Neuronal stem cell (in vitro differentiated cells): ENCODE data around the gene RND3.
A peak's percentile ranks its signal among the peaks of the same experiment; 100 is the strongest.

Source experiments
- DNase-seq: peaks from one replicate; pipeline ENCODE4 v3.0.0-alpha.2; 2013; ENCODE audit warnings: low spot score
- H2AFZ ChIP-seq: one replicate; pipeline ENCODE4 v1.6.1; 2013; ENCODE audit warnings: mild to moderate bottlenecking, low read length, inconsistent platforms
- H2AK5ac ChIP-seq: 2 replicates; pipeline ENCODE4 v1.6.1; 2013; ENCODE audit warnings: low read depth, mild to moderate bottlenecking, inconsistent platforms, low read length, moderate library complexity, mixed read lengths
- H2BK120ac ChIP-seq: 2 replicates; pipeline ENCODE4 v1.6.1; 2013; ENCODE audit warnings: low read depth, mild to moderate bottlenecking, inconsistent platforms, low read length, moderate library complexity, mixed read lengths
- H2BK12ac ChIP-seq: one replicate; pipeline ENCODE4 v1.6.1; 2013; ENCODE audit warnings: low read length, inconsistent platforms
- H2BK15ac ChIP-seq: 2 replicates; pipeline ENCODE4 v1.6.1; 2013; ENCODE audit warnings: mild to moderate bottlenecking, low read length, inconsistent platforms, mixed read lengths
- H2BK5ac ChIP-seq: one replicate; pipeline ENCODE4 v1.6.1; 2013; ENCODE audit warnings: inconsistent platforms, mild to moderate bottlenecking, low read length, moderate library complexity
- H3K14ac ChIP-seq: one replicate; pipeline ENCODE4 v1.6.1; 2013; ENCODE audit warnings: low read length, inconsistent platforms
- H3K18ac ChIP-seq: 2 replicates; pipeline ENCODE4 v1.6.1; 2013; ENCODE audit warnings: low read length, inconsistent platforms
- H3K23ac ChIP-seq: 2 replicates; pipeline ENCODE4 v1.6.1; 2013; ENCODE audit warnings: low read depth, mild to moderate bottlenecking, mixed read lengths, low read length, inconsistent platforms; ENCODE audit not compliant: poor library complexity
- H3K27ac ChIP-seq: replicated peaks from 3 replicates; pipeline ENCODE4 v1.5.1; 2013; ENCODE audit warnings: low read length, inconsistent platforms
- H3K27me3 ChIP-seq, 3 experiments: 2 replicates each; pipeline ENCODE4 v1.6.1; 2013; ENCODE audit warnings: low read length in 3 of 3, mild to moderate bottlenecking in 2 of 3, inconsistent platforms in 1 of 3, low read depth in 1 of 3, mixed read lengths in 1 of 3, moderate library complexity in 1 of 3; ENCODE audit not compliant: control insufficient read depth in 3 of 3, insufficient read depth in 3 of 3
- H3K36me3 ChIP-seq, 2 donors: replicated peaks in 1 of 2; 2 replicates each; pipeline ENCODE4 v1.6.1; 2013; ENCODE audit warnings: low read length in 2 of 2; ENCODE audit not compliant: control insufficient read depth in 2 of 2, insufficient read depth in 2 of 2
- H3K4ac ChIP-seq: 2 replicates; pipeline ENCODE4 v1.6.1; 2013; ENCODE audit warnings: inconsistent platforms, mild to moderate bottlenecking, low read length, moderate library complexity
- H3K4me1 ChIP-seq, 2 donors: 1 replicate in 1 of 2; 2 replicates in 1 of 2; pipeline ENCODE4 v1.6.1; 2013; ENCODE audit warnings: low read length in 2 of 2, low read depth in 1 of 2; ENCODE audit not compliant: control insufficient read depth in 2 of 2, insufficient read depth in 1 of 2
- H3K4me2 ChIP-seq: one replicate; pipeline ENCODE4 v1.6.1; 2013; ENCODE audit warnings: mild to moderate bottlenecking, low read length, inconsistent platforms; ENCODE audit not compliant: insufficient read depth, poor library complexity, severe bottlenecking
- H3K4me3 ChIP-seq, 2 donors: 2 replicates each; pipeline ENCODE4 v1.5.1; 2013; ENCODE audit warnings: low read length in 2 of 2, mild to moderate bottlenecking in 2 of 2, inconsistent platforms in 1 of 2, moderate library complexity in 1 of 2
- H3K79me1 ChIP-seq: one replicate; pipeline ENCODE4 v1.6.1; 2013; ENCODE audit warnings: low read depth, mild to moderate bottlenecking, inconsistent platforms, low read length, moderate library complexity
- H3K9ac ChIP-seq: one replicate; pipeline ENCODE4 v1.6.1; 2013; ENCODE audit warnings: mild to moderate bottlenecking, low read depth, low read length, inconsistent platforms; ENCODE audit not compliant: poor library complexity
- H3K9me3 ChIP-seq, 2 donors: replicated peaks in 1 of 2; 2 replicates each; pipeline versions ENCODE3 to v1.6.1; 2013; ENCODE audit warnings: low read length in 2 of 2, mild to moderate bottlenecking in 2 of 2, inconsistent platforms in 1 of 2, low read depth in 1 of 2, mixed read lengths in 1 of 2, moderate library complexity in 1 of 2; ENCODE audit not compliant: control insufficient read depth in 2 of 2, insufficient read depth in 1 of 2
- H4K8ac ChIP-seq: one replicate; pipeline ENCODE4 v1.6.1; 2013; ENCODE audit warnings: low read depth, mild to moderate bottlenecking, inconsistent platforms, low read length, moderate library complexity
- H4K91ac ChIP-seq: one replicate; pipeline ENCODE4 v1.6.1; 2013; ENCODE audit warnings: low read length, low read depth, mild to moderate bottlenecking, inconsistent platforms; ENCODE audit not compliant: poor library complexity
- WGBS, 2 donors: extraction: QIAGEN DNeasy Blood & Tissue Kit; methylation state at CpG; one replicate each; pipeline ENCODE4 v1.1.7; 2013; ENCODE audit warnings: missing lambda C conversion rate in 2 of 2, mixed read lengths in 1 of 2; ENCODE audit not compliant: insufficient read length in 2 of 2, insufficient replicate concordance in 1 of 2; ENCODE audit errors: extremely low coverage in 2 of 2; 5-methylcytosine and 5-hydroxymethylcytosine counted together

RND3 gene

DNA sequence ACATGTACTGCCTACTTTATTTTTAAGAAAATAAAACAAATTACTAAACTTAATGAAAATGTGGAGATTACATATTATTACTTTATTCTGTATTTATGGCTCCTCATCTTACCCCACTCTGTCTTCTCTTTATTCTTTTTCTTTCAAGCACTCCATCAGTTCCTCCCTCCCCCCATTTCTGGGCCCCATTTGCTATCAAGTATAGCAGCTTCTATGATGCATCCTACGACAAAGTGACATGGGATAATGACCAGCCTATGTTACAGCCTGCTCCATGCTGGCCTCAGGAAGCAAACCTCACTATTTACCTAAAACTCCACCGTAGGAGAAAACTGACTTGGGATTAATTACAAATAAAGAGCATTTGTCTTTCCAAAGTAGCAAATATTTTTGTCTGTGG is 58.8 kb downstream of the RND3 start:
- H3K9ac ChIP-seq: no peak overlapping the region
- H2BK15ac ChIP-seq: no peak overlapping the region
- no peak overlapping the region for H2AFZ ChIP-seq
- H3K4me1 ChIP-seq: peaks cover 17 to 26% of the 10 kb centered on the region in 2 donors
- no peak overlapping the region for H2BK12ac ChIP-seq
- no peaks in the 10 kb centered on the region for H3K9me3 ChIP-seq
- H3K23ac ChIP-seq: no peak overlapping the region
- no peak for DNase-seq
- H3K36me3 ChIP-seq: no peaks in the 10 kb centered on the region
- H3K4me3 ChIP-seq: no peak overlapping the region
- no peak overlapping the region for H3K4me2 ChIP-seq
- no peak overlapping the region for H3K27ac ChIP-seq
- no peaks in the 10 kb centered on the region for H3K27me3 ChIP-seq
- no peak overlapping the region for H4K91ac ChIP-seq
- H3K79me1 ChIP-seq: no peaks in the 10 kb centered on the region
- H3K14ac ChIP-seq: no peak overlapping the region
- no peak overlapping the region for H2BK120ac ChIP-seq
- H2BK5ac ChIP-seq: no peak overlapping the region
- H3K18ac ChIP-seq: no peak overlapping the region
- H2AK5ac ChIP-seq: no peak overlapping the region
- no peak overlapping the region for H3K4ac ChIP-seq
- no peak overlapping the region for H4K8ac ChIP-seq
- no CpG with 5 or more reads among the region's 2 CpGs for WGBS, 2 donors

GRCh38 chr2:150427298-150427697 is 60.2 kb downstream of the RND3 start:
- no CpG with 5 or more reads among the region's 3 CpGs for WGBS, 2 donors
- H3K27ac ChIP-seq: no peak overlapping the region

DNA sequence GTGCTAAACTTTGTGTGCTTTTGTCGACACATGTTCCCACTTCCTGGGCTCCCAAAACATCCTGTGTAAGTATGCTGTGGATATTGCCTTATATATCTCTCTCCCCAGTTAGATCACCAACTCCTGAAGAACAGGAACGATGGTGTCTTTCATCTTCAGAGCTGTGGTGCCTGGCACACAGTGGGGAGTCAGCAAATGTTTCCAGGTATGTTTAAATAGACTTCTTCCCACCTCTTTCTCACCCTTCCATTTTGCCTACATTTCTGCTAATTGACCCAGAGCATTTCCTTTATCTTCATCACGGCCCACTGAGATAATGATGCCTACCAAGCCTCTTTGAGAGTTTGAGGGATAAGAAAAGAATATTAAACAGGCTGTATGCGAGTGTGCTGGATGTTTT is 60.7 kb downstream of the RND3 start:
- Histone ChIP-seq H3K36me3 (no peaks in the 10 kb centered on the region), H3K4ac (no peak overlapping the region), H4K8ac (no peak overlapping the region), H3K9ac (no peak overlapping the region), H2BK120ac (no peak overlapping the region), H2BK5ac (no peak overlapping the region), H2BK12ac (no peak overlapping the region), H3K79me1 (no peaks in the 10 kb centered on the region), H2AK5ac (peak overlapping the region; percentile 64), H3K18ac (no peak overlapping the region), H3K14ac (no peak overlapping the region), H2AFZ (no peak overlapping the region), H3K4me1 (peaks cover 15 to 23% of the 10 kb centered on the region in 2 donors), H2BK15ac (no peak overlapping the region), H3K4me3 (no peak overlapping the region), H3K27me3 (no peaks in the 10 kb centered on the region), H4K91ac (no peak overlapping the region), H3K4me2 (no peak overlapping the region), H3K9me3 (no peaks in the 10 kb centered on the region), H3K27ac (no peak overlapping the region), H3K23ac (no peak overlapping the region)
- WGBS, 2 donors: no CpG with 5 or more reads among the region's 4 CpGs
- DNase-seq: no peak

More at GRCh38 chr2:150427298-150427697, 60.2 kb downstream of the RND3 start:
- Histone ChIP-seq H2BK12ac (no peak overlapping the region), H3K4ac (no peak overlapping the region), H3K27me3 (no peaks in the 10 kb centered on the region), H2BK15ac (no peak overlapping the region), H4K8ac (no peak overlapping the region), H4K91ac (no peak overlapping the region), H2AFZ (peak overlapping the region; percentile 42), H3K4me3 (no peak overlapping the region), H3K9ac (no peak overlapping the region), H2BK5ac (no peak overlapping the region), H3K36me3 (no peaks in the 10 kb centered on the region), H3K18ac (no peak overlapping the region), H3K4me1 (peaks cover 16 to 24% of the 10 kb centered on the region in 2 donors), H3K4me2 (no peak overlapping the region), H2BK120ac (no peak overlapping the region), H3K14ac (no peak overlapping the region), H3K9me3 (no peaks in the 10 kb centered on the region), H3K23ac (no peak overlapping the region), H3K79me1 (no peaks in the 10 kb centered on the region), H2AK5ac (no peak overlapping the region)
- DNase-seq: no peak

DNA sequence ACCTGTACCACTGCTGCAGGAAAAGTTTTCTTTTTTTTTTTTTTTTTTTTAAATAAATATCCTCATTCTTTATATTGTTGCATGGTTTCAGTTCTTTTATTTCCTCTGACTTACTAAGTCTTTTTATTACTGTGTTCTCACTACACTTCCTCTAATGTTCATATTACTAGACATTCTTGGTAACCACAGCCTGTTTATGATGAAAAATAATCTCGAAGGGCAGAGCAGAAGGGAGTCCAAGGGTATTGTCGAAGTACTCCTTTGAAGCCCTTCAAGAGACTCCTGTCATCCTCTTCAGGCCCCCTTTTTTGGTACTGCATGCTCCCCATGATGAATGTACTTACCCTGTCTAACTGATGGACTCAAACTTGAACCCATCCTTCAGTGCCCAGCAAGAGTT is 61.2 kb downstream of the RND3 start:
- peak overlapping the region; percentile 64 for H2AK5ac ChIP-seq

More for the DNA sequence above, 61.2 kb downstream of the RND3 start:
- Histone ChIP-seq H2BK5ac (no peak overlapping the region), H3K4me3 (no peak overlapping the region), H3K14ac (no peak overlapping the region), H3K79me1 (no peaks in the 10 kb centered on the region), H3K23ac (no peak overlapping the region), H3K4ac (no peak overlapping the region), H3K36me3 (no peaks in the 10 kb centered on the region), H3K4me2 (no peak overlapping the region), H2AFZ (no peak overlapping the region), H3K27me3 (no peaks in the 10 kb centered on the region), H2BK15ac (no peak overlapping the region), H2BK12ac (no peak overlapping the region), H3K9me3 (no peaks in the 10 kb centered on the region), H3K27ac (no peak overlapping the region), H3K18ac (no peak overlapping the region), H4K91ac (no peak overlapping the region), H2BK120ac (no peak overlapping the region), H4K8ac (no peak overlapping the region), H3K4me1 (peaks cover 15 to 23% of the 10 kb centered on the region in 2 donors), H3K9ac (no peak overlapping the region)
- WGBS, 2 donors: no CpG with 5 or more reads among the region's 2 CpGs
- DNase-seq: no peak
